ENCODE results near the gene PFDN6. TPM values are rescaled to one million over a fixed set of nuclear protein-coding genes. Genes with fewer than 3 reads are reported as not detected.

The PFDN6 gene
- total and polyA plus RNA-seq, 9 of the 15 experiments (the other 6 are each of a cell fraction or from before 2014, with no cell fraction given): 6.8 to 475 (median 216) TPM

DNA sequence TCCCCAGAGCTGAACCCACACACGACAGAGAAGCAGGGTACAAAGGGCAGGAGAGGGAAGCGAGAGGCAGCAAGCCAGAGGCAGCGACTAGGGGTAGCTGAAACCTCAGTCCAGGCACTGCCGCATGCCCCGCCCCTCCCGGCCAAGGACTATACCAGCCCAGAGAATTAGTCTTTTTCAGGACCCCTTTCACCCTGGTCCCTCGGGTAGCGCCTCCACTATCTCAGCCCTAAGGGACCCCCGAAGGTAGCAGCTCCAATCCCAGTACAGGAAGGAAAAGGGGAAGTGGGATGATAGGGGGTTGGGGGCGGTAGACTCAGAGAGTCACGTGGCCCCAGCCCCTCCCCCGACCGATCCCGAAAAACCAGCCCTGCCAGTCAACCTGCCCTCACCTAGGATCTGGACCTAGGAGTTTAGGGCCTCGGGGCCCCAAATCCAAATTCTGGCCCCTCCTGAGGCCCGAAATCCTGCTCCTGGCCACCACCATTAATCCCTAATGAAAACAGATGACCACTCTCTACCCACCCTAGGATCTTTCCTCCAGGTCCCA, 8.1 kb downstream of the PFDN6 start (continued):
- TF ChIP-seq HNRNPL (IDR thresholded peaks at IDR 0.05; ENCODE audit: low read depth, low read length) (no peak), ZFP30 (CRISPR knock-in tag; IDR thresholded peaks at IDR 0.05; ENCODE audit: borderline replicate concordance) (no peak), SPI1 (IDR thresholded peaks at IDR 0.05; ENCODE audit: borderline replicate concordance, low read depth, low read length) (peak; percentile 99), TOE1 (IDR thresholded peaks at IDR 0.05; ENCODE audit: borderline replicate concordance) (peak; percentile 68), TOE1 (CRISPR knock-in tag; IDR thresholded peaks at IDR 0.05; ENCODE audit: borderline replicate concordance, low read depth) (no peak), SIRT6 (IDR thresholded peaks at IDR 0.05; ENCODE audit: low read depth, low read length) (no peak)

GRCh38 chr6:33297956-33298772, 8.8 kb downstream of the PFDN6 start:
- H4K20me1 ChIP-seq (replicated peaks; ENCODE audit: control insufficient read depth, insufficient read depth, low read length): 0 out of 2 replicates have a peak, but pooled peaks cover 3% of the 10 kb centered on the region
- H3K36me3 ChIP-seq (ENCODE audit: control insufficient read depth, insufficient read depth, low read length): peaks cover 54% of the 10 kb centered on the region
- H3K9me1 ChIP-seq (ENCODE audit: control insufficient read depth, insufficient read depth, low read length): peaks cover 6% of the 10 kb centered on the region
- peak overlapping the region; percentile 64 for H3K4me3 ChIP-seq
- no peaks in the 10 kb centered on the region for H3K27me3 ChIP-seq (ENCODE audit: control insufficient read depth in 2 of 2, insufficient read depth in 2 of 2, low read length in 2 of 2)
- ATAC-seq: peak; percentile 55
- peak overlapping the region; percentile 94 for H3K27ac ChIP-seq (ENCODE audit: extremely low read depth, low read depth, low read length)
- DNase-seq (ENCODE audit: extremely low read depth in 1 of 4, low spot score in 3 of 4): peak; percentile 86 to 92 (median 89)
- peak overlapping the region; percentile 67 for H2AFZ ChIP-seq (ENCODE audit: low read depth, low read length)
- in situ Hi-C loops (cut with MboI) (no loop called here), intact Hi-C loops (cut with micrococcal nuclease) (loop anchor here (5.0 kb wide), 3 partner anchors 94 to 129 kb away; partner anchors contain the start of genes KIFC1 and PHF1)
- no peaks in the 10 kb centered on the region for H3K9me3 ChIP-seq (replicated peaks; ENCODE audit: control insufficient read depth, insufficient read depth, low read depth, low read length)
- under 1% methylated on average over 28 of the region's 42 CpGs for WGBS (ENCODE audit: insufficient coverage, low coverage, missing lambda C conversion rate)
- peak overlapping the region; percentile 94 to 98 for H3K9ac ChIP-seq (ENCODE audit: insufficient read depth in 1 of 2, low read depth in 2 of 2, low read length in 2 of 2)
- H3K4me2 ChIP-seq (ENCODE audit: insufficient read depth, low read length): peak overlapping the region; percentile 95
- TSS peak; percentile 5 for BruUV-seq (replicated peaks)
- H3K79me2 ChIP-seq (ENCODE audit: control insufficient read depth, insufficient read depth, low read length): peaks cover 50% of the 10 kb centered on the region
- peaks cover 11 to 41% of the 10 kb centered on the region in 2 experiments for H3K4me1 ChIP-seq (replicated peaks in 1 of 2; ENCODE audit: control insufficient read depth in 2 of 2, insufficient read depth in 2 of 2, low read length in 2 of 2)
- peak; percentile 77 for FAIRE-seq
- ChIA-PET POLR2A (interaction anchor here (0.6 to 3.8 kb wide), 14 partner anchors 8 to 1961 kb away, joined by 3 to 36 read pairs (median 4); partner anchors contain the start of genes B3GALT4, PFDN6, TAPBP and WDR46), CTCF (ENCODE audit: low intra/inter-chr PET ratio) (interaction anchor here (0.5 to 2.4 kb wide), 2 partner anchors 18 to 76 kb away, joined by 7 to 20 read pairs; no protein-coding TSS in a partner anchor)
- peak; percentile 42; the same call in 1 of the 2 replicates for TF ChIP-seq CREM (IDR thresholded peaks at IDR 0.05; ENCODE audit: low read depth)
- peak; percentile 42 for TF ChIP-seq ZFX (CRISPR knock-in tag; IDR thresholded peaks at IDR 0.05)
- TF ChIP-seq SMAD4 (CRISPR knock-in tag; conservative IDR thresholded peaks at IDR 0.05): peak; percentile 33
- TF ChIP-seq YY1 (IDR thresholded peaks at IDR 0.05; ENCODE audit: borderline replicate concordance in 1 of 3, control insufficient read depth in 1 of 3, extremely low read depth in 1 of 3, insufficient read depth in 3 of 3, insufficient read length in 1 of 3, insufficient replicate concordance in 2 of 3, low read depth in 1 of 3, low read length in 2 of 3): peak in 1 of 3 experiments; percentile 40
- 0 out of 3 replicates have a peak, but pooled peaks of 1 of the 2 experiments have one; percentile 12 for TF ChIP-seq CBX3 (IDR thresholded peaks at IDR 0.05; ENCODE audit: borderline replicate concordance in 1 of 2, low read length in 2 of 2)

All from K562 (cell line).